Measurements from ENCODE around the gene FLYWCH2. TPM values are rescaled to one million over a fixed set of nuclear protein-coding genes. Genes with fewer than 3 reads are reported as not detected.

Gene FLYWCH2
- total RNA-seq, 1 experiment from 2014 or later: 16.5 TPM

GRCh38 chr16:2897110-2897509, 14.1 kb downstream of the FLYWCH2 start:
- Histone ChIP-seq H3K79me1 (ENCODE audit: insufficient read depth, low read depth, low read length, poor library complexity, severe bottlenecking) (no peaks in the 10 kb centered on the region), H3K9me3 (ENCODE audit: control insufficient read depth, low read depth, low read length) (no peaks in the 10 kb centered on the region), H3T11ph (ENCODE audit: low read length) (no peak overlapping the region), H2AFZ (ENCODE audit: low read length) (no peak overlapping the region), H3K79me2 (ENCODE audit: insufficient read depth, low read length) (no peaks in the 10 kb centered on the region), H3K18ac (ENCODE audit: insufficient read length, low read depth, low read length) (no peak overlapping the region), H2BK12ac (ENCODE audit: insufficient read length, low read depth, low read length) (no peak overlapping the region), H4K91ac (ENCODE audit: insufficient read length, low read depth, low read length) (no peak overlapping the region), H2BK120ac (ENCODE audit: low read depth, low read length, poor library complexity, severe bottlenecking) (no peak overlapping the region), H3K4me2 (ENCODE audit: insufficient read depth, insufficient read length, low read length) (no peak overlapping the region), H2BK5ac (ENCODE audit: insufficient read length, low read length) (no peak overlapping the region), H3K27me3 (ENCODE audit: insufficient read depth, low read length) (no peaks in the 10 kb centered on the region), H3K14ac (ENCODE audit: insufficient read depth, low read length) (no peak overlapping the region), H2BK15ac (ENCODE audit: low read depth, low read length) (no peak overlapping the region), H3K9ac (ENCODE audit: extremely low read depth, insufficient read length, low read length) (no peak overlapping the region), H4K5ac (ENCODE audit: insufficient read length, low read depth, low read length) (no peak overlapping the region), H3K4ac (ENCODE audit: low read depth, low read length) (no peak overlapping the region), H2AK5ac (ENCODE audit: insufficient read length, low read length) (no peak overlapping the region), H3K23me2 (ENCODE audit: insufficient read length, low read depth, low read length, poor library complexity, severe bottlenecking) (no peaks in the 10 kb centered on the region), H2BK20ac (ENCODE audit: low read depth, low read length, poor library complexity, severe bottlenecking) (no peak overlapping the region), H4K8ac (replicated peaks; ENCODE audit: insufficient read length, low read depth, low read length) (no peak overlapping the region), H4K20me1 (ENCODE audit: control insufficient read depth, insufficient read depth, insufficient read length) (peaks cover 2% of the 10 kb centered on the region), H3K4me1 (ENCODE audit: insufficient read depth, low read length) (no peaks in the 10 kb centered on the region), H3K23ac (ENCODE audit: insufficient read length, low read depth, low read length) (no peak overlapping the region), H3K56ac (ENCODE audit: insufficient read length, low read depth, low read length) (no peak overlapping the region), H3K27ac (ENCODE audit: insufficient read length, low read depth, low read length) (no peak overlapping the region)
- no peaks in the 10 kb centered on the region for H3K9me3 Mint-ChIP-seq
- no peaks in the 10 kb centered on the region; a peak in 1 of 7 replicates for H3K36me3 Mint-ChIP-seq (ENCODE audit: insufficient read depth in 1 of 3, low read depth in 3 of 3)
- H3K27ac Mint-ChIP-seq: no peak overlapping the region
- no peaks in the 10 kb centered on the region for H3K4me1 Mint-ChIP-seq
- H3K4me3 Mint-ChIP-seq: 0 out of 5 replicates have a peak overlapping the region, but pooled peaks of 1 of the 2 experiments have one; percentile 23
- no peak for TF ChIP-seq CTCF (conservative IDR thresholded peaks at IDR 0.05)
- DNase-seq: no peak
- H3K27me3 Mint-ChIP-seq (ENCODE audit: low read depth): no peaks in the 10 kb centered on the region; the same call in 1 of the 2 replicates
- no CpG with 5 or more reads among the region's 7 CpGs for WGBS (ENCODE audit: extremely low coverage, insufficient read length, low lambda C conversion rate)

Data from H9 (cell line).